ENCODE data around the gene LGALS9B.
"Not testable (repeated sequence)": the region's sequence is repeated elsewhere in the genome, so short reads cannot be mapped to it uniquely, and the experiment has no call there.

DNA sequence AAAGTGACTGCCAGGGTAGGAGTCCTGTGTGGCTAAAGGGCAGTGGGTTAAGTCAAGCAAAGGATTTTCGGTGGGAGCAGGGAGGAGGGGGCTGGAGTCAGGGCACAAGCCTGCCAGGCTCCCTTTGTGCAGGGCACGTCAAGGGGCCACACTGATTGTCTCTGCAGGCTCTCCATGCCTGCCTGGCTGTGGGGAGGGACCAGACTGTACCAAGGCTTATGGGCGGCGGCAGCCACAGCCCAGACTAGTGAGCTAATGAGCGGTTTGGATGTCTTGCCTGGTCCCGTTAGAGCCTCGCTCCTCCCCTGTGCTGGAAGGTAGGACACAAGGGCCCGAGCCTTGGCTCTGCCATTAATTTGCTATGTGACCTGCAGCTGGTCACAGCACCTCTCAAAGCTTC lies 25.6 kb upstream of the LGALS9B start:
- TF ChIP-seq, protein P1, sequence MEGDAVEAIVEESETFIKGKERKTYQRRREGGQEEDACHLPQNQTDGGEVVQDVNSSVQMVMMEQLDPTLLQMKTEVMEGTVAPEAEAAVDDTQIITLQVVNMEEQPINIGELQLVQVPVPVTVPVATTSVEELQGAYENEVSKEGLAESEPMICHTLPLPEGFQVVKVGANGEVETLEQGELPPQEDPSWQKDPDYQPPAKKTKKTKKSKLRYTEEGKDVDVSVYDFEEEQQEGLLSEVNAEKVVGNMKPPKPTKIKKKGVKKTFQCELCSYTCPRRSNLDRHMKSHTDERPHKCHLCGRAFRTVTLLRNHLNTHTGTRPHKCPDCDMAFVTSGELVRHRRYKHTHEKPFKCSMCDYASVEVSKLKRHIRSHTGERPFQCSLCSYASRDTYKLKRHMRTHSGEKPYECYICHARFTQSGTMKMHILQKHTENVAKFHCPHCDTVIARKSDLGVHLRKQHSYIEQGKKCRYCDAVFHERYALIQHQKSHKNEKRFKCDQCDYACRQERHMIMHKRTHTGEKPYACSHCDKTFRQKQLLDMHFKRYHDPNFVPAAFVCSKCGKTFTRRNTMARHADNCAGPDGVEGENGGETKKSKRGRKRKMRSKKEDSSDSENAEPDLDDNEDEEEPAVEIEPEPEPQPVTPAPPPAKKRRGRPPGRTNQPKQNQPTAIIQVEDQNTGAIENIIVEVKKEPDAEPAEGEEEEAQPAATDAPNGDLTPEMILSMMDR (conservative IDR thresholded peaks at IDR 0.05 in 1 of 2, IDR thresholded peaks at IDR 0.05 in 1 of 2; ENCODE audit: low read depth in 1 of 2, low read length in 2 of 2): not testable (repeated sequence)
- not testable (repeated sequence) for TF ChIP-seq EZH2 (IDR thresholded peaks at IDR 0.05; ENCODE audit: low read length, missing control alignments)

Measured in fibroblast of lung (primary cell).